Measurements from ENCODE around the gene CAB39.
"Not testable (repeated sequence)": the region's sequence is repeated elsewhere in the genome, so short reads cannot be mapped to it uniquely, and the experiment has no call there.

The CAB39 gene

GRCh38 chr2:230684270-230685168, 28.1 kb upstream of the CAB39 start:
- no peak for DNase-seq

GRCh38 chr2:230685178-230685577, 27.5 kb upstream of the CAB39 start:
- DNase-seq: no peak

GRCh38 chr2:230687498-230687897, 25.1 kb upstream of the CAB39 start:
- DNase-seq: no peak

GRCh38 chr2:230688490-230688889, 24.2 kb upstream of the CAB39 start:
- no peak for DNase-seq

GRCh38 chr2:230690439-230690838, 22.2 kb upstream of the CAB39 start:
- no peak for DNase-seq

GRCh38 chr2:230691005-230691647, 21.5 kb upstream of the CAB39 start:
- no peak for DNase-seq

- no peak for DNase-seq
Observed at GRCh38 chr2:230692760-230693159, 19.9 kb upstream of the CAB39 start.

- no peak for DNase-seq
Observed at GRCh38 chr2:230693411-230693810, 19.2 kb upstream of the CAB39 start.

- DNase-seq: peak; percentile 34
Observed at GRCh38 chr2:230694241-230694640, 18.4 kb upstream of the CAB39 start.

GRCh38 chr2:230695551-230695950, 17.1 kb upstream of the CAB39 start:
- DNase-seq: no peak

GRCh38 chr2:230696670-230697069, 16.0 kb upstream of the CAB39 start:
- no peak for DNase-seq

GRCh38 chr2:230697676-230698075, 15.0 kb upstream of the CAB39 start:
- DNase-seq: no peak

GRCh38 chr2:230698753-230699152, 13.9 kb upstream of the CAB39 start:
- not testable (repeated sequence) for DNase-seq

GRCh38 chr2:230700447-230700846, 12.2 kb upstream of the CAB39 start:
- no peak for DNase-seq

GRCh38 chr2:230701308-230701707, 11.3 kb upstream of the CAB39 start:
- DNase-seq: no peak

GRCh38 chr2:230702457-230702856, 10.2 kb upstream of the CAB39 start:
- DNase-seq: not testable (repeated sequence)

GRCh38 chr2:230703514-230703913, 9.1 kb upstream of the CAB39 start:
- no peak for DNase-seq

- no peak for DNase-seq
Observed at GRCh38 chr2:230706053-230706521, 6.6 kb upstream of the CAB39 start.

- DNase-seq: no peak
Observed at GRCh38 chr2:230706966-230707365, 5.7 kb upstream of the CAB39 start.

GRCh38 chr2:230708204-230708603, 4.4 kb upstream of the CAB39 start:
- no peak for DNase-seq

GRCh38 chr2:230711224-230711623, 1.4 kb upstream of the CAB39 start:
- no peak for DNase-seq

- peak; percentile 45 for DNase-seq
Observed at GRCh38 chr2:230713331-230714135, 891 bp downstream of the CAB39 start.

GRCh38 chr2:230714136-230714480, 1.5 kb downstream of the CAB39 start:
- DNase-seq: peak; percentile 76
